CD4-positive, alpha-beta memory T cell (primary cell): Measurements from ENCODE around the gene SLC25A12. TPM values are rescaled to one million over a fixed set of nuclear protein-coding genes. Genes with fewer than 3 reads are reported as not detected.
A peak's percentile ranks its signal among the peaks of the same experiment; 100 is the strongest.
"Not testable (repeated sequence)": the region's sequence is repeated elsewhere in the genome, so short reads cannot be mapped to it uniquely, and the experiment has no call there.

Experiments used
- CTCF ChIA-PET: fragments of 350-600 bp; sonication (Branson Sonifier 250); formaldehyde crosslinking; loops from one replicate; lab custom pipeline; 2021; ENCODE audit warnings: inconsistent platforms; ENCODE audit not compliant: partially characterized antibody; lab: Charles Lee
- POLR2A ChIA-PET: fragments of 350-600 bp; sonication (Branson Sonifier 250); formaldehyde crosslinking; loops from one replicate; lab custom pipeline; 2021; ENCODE audit not compliant: partially characterized antibody; lab: Charles Lee
- DNase-seq, 5 donors: peaks; one replicate each; pipeline versions ENCODE4 v3.0.0 to v3.0.0-alpha.2; 2020 to 2022; ENCODE audit warnings: mixed read lengths in 1 of 5
- H3K27ac ChIP-seq: one replicate; pipeline ENCODE4 v1.7.0; 2013; ENCODE audit warnings: low read depth, low read length
- H3K27me3 ChIP-seq: 2 replicates; pipeline ENCODE4 v1.7.0; 2013; ENCODE audit warnings: mild to moderate bottlenecking, low read length, moderate library complexity; ENCODE audit not compliant: insufficient read depth
- H3K36me3 ChIP-seq: 2 replicates; pipeline ENCODE4 v1.7.0; 2013; ENCODE audit warnings: mild to moderate bottlenecking, low read length, moderate library complexity; ENCODE audit not compliant: insufficient read depth
- H3K4me1 ChIP-seq: 2 replicates; pipeline ENCODE4 v1.7.0; 2013; ENCODE audit warnings: mild to moderate bottlenecking, low read length, moderate library complexity; ENCODE audit not compliant: insufficient read depth
- H3K4me3 ChIP-seq, 2 donors: one replicate each; pipeline ENCODE4 v1.7.0; 2013; ENCODE audit warnings: low read length in 2 of 2, mild to moderate bottlenecking in 1 of 2
- H3K9me3 ChIP-seq, 2 donors: one replicate each; pipeline ENCODE4 v1.7.0; 2013; ENCODE audit warnings: low read length in 2 of 2, control low read depth in 1 of 2; ENCODE audit not compliant: control insufficient read depth in 1 of 2
- H3K27ac Mint-ChIP-seq, 7 donors: one replicate each; pipeline ENCODE4 v1.8.0; 2020 to 2021; ENCODE audit warnings: mixed read lengths in 7 of 7, mild to moderate bottlenecking in 6 of 7, inconsistent platforms in 3 of 7, moderate library complexity in 3 of 7
- H3K27me3 Mint-ChIP-seq, 2 donors: one replicate each; pipeline ENCODE4 v1.8.0; 2020 to 2021; ENCODE audit warnings: mixed read lengths in 2 of 2
- H3K36me3 Mint-ChIP-seq, 2 donors: one replicate each; pipeline ENCODE4 v1.8.0; 2020 to 2021; ENCODE audit warnings: mixed read lengths in 2 of 2, inconsistent platforms in 1 of 2, mild to moderate bottlenecking in 1 of 2
- H3K4me1 Mint-ChIP-seq, 4 donors: one replicate each; pipeline ENCODE4 v1.8.0; 2020 to 2021; ENCODE audit warnings: mixed read lengths in 4 of 4, mild to moderate bottlenecking in 1 of 4
- H3K4me3 Mint-ChIP-seq, 8 donors: one replicate each; pipeline ENCODE4 v1.8.0; 2020 to 2021; ENCODE audit warnings: mixed read lengths in 8 of 8, mild to moderate bottlenecking in 7 of 8, moderate library complexity in 6 of 8, inconsistent platforms in 3 of 8
- H3K9me3 Mint-ChIP-seq, 8 donors: one replicate each; pipeline ENCODE4 v1.8.0; 2020 to 2021; ENCODE audit warnings: mixed read lengths in 8 of 8, mild to moderate bottlenecking in 5 of 8, inconsistent platforms in 3 of 8, moderate library complexity in 1 of 8
- intact Hi-C: fragments of 100-400 bp; cut with micrococcal nuclease; formaldehyde crosslinking; loops from one replicate; pipeline ENCODE4 v1.15.1; 2023
- polyA plus RNA-seq, 2 donors: library from polyadenylated mRNA; unstranded; fragments of 300-500 nt; fragmentation: Illumina TruSeq; gene quantifications; one replicate each; pipeline ENCODE4 v1.2.3, GENCODE V29; 2021
- total RNA-seq, 2 experiments: library from RNA; stranded (reverse); gene quantifications; one replicate each; pipeline ENCODE4 v1.2.3, GENCODE V29; 2021

The SLC25A12 gene
- total and polyA plus RNA-seq, 4 experiments from 2014 or later, result 7.4 to 14.9 (median 14.4) TPM

- Histone ChIP-seq H3K4me1 (no peaks in the 10 kb centered on the region), H3K4me3 (no peak overlapping the region), H3K36me3 (no peaks in the 10 kb centered on the region), H3K9me3 (no peaks in the 10 kb centered on the region), H3K27me3 (no peaks in the 10 kb centered on the region), H3K27ac (no peak overlapping the region)
- intact Hi-C loops, result no loop called here
- POLR2A ChIA-PET, result interaction anchor here (1.4 kb wide), 1 partner anchor 14 kb away, joined by 3 read pairs; no protein-coding TSS in a partner anchor
- no peak for DNase-seq
- CTCF ChIA-PET, result no interaction called here
- no peaks in the 10 kb centered on the region for H3K9me3 Mint-ChIP-seq
- H3K36me3 Mint-ChIP-seq, result no peaks in the 10 kb centered on the region
- no peak overlapping the region for H3K27ac Mint-ChIP-seq
- no peaks in the 10 kb centered on the region for H3K4me1 Mint-ChIP-seq
- H3K27me3 Mint-ChIP-seq, result peaks cover 2 to 3% of the 10 kb centered on the region in 2 donors
- no peak overlapping the region for H3K4me3 Mint-ChIP-seq
Observed at GRCh38 chr2:171909266-171909665, 15.2 kb upstream of the SLC25A12 start.

DNA sequence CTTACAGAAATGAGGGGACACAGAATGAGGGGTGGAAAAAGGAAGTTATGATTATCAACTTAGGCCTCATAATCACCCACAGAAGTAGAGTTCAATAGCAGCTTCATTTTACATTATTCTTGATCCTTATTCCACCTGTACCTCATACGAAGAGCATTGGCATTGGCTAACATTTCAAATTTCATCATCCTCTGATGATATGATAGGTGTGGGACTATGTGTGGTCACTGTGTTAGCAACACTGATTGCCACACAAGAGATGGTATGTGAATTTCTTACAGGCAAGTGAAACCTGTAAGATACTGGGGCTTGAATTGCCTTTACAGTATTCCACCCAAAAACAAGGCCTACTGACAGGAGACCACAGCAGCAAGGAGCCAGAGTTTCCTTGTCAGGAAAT is 14.2 kb upstream of the SLC25A12 start:
- Histone ChIP-seq H3K4me3 (no peak overlapping the region), H3K27me3 (no peaks in the 10 kb centered on the region), H3K9me3 (no peaks in the 10 kb centered on the region), H3K4me1 (no peaks in the 10 kb centered on the region), H3K36me3 (no peaks in the 10 kb centered on the region), H3K27ac (no peak overlapping the region)
- Mint-ChIP-seq H3K36me3 (no peaks in the 10 kb centered on the region), H3K4me3 (no peak overlapping the region), H3K4me1 (no peaks in the 10 kb centered on the region), H3K27me3 (peaks cover 4% of the 10 kb centered on the region in 2 donors), H3K9me3 (no peaks in the 10 kb centered on the region), H3K27ac (no peak overlapping the region)
- ChIA-PET CTCF (no interaction called here), POLR2A (interaction anchor here (1.4 kb wide), 1 partner anchor 15 kb away, joined by 3 read pairs; no protein-coding TSS in a partner anchor)
- intact Hi-C loops, result no loop called here
- DNase-seq, result no peak

- H3K27ac Mint-ChIP-seq, result no peak overlapping the region
- Histone ChIP-seq H3K4me1 (no peaks in the 10 kb centered on the region), H3K27ac (no peak overlapping the region), H3K9me3 (no peaks in the 10 kb centered on the region), H3K27me3 (no peaks in the 10 kb centered on the region), H3K36me3 (no peaks in the 10 kb centered on the region), H3K4me3 (no peak overlapping the region)
- CTCF ChIA-PET, result no interaction called here
- no peaks in the 10 kb centered on the region for H3K36me3 Mint-ChIP-seq
- no peaks in the 10 kb centered on the region for H3K9me3 Mint-ChIP-seq
- POLR2A ChIA-PET, result no interaction called here
- no peak for DNase-seq
- intact Hi-C loops, result no loop called here
- no peak overlapping the region for H3K4me3 Mint-ChIP-seq
- H3K27me3 Mint-ChIP-seq, result peaks cover 4 to 7% of the 10 kb centered on the region in 2 donors
- H3K4me1 Mint-ChIP-seq, result no peaks in the 10 kb centered on the region
Observed at GRCh38 chr2:171902840-171903420, 8.9 kb upstream of the SLC25A12 start.

DNA sequence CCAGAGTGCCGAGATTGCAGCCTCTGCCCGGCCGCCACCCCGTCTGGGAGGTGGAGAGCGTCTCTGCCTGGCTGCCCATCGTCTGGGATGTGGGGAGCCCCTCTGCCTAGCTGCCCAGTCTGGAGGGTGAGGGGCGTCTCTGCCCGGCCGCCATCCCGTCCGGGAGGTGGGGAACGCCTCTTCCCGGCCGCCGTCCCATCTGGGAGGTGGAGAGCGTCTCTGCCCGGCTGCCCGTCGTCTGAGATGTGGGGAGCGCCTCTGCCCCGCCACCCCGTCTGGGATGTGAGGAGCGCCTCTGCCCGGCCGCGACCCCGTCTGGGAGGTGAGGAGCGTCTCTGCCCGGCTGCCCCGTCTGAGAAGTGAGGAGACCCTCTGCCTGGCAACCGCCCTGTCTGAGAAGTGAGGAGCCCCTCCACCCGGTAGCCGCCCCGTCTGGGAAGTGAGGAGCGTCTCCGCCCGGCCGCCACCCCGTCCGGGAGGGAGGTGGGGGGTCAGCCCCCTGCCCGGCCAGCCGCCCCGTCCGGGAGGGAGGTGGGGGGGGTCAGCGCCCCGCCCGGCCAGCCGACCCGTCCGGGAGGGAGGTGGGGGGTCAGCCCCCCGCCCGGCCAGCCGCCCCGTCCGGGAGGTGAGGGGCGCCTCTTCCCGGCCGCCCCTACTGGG is 5.7 kb upstream of the SLC25A12 start:
- H3K27me3 ChIP-seq, H3K4me1 ChIP-seq, CTCF ChIA-PET, H3K9me3 Mint-ChIP-seq, H3K27ac ChIP-seq, H3K27ac Mint-ChIP-seq, H3K4me1 Mint-ChIP-seq, H3K9me3 ChIP-seq, POLR2A ChIA-PET, H3K4me3 Mint-ChIP-seq, intact Hi-C loops, H3K36me3 ChIP-seq, H3K36me3 Mint-ChIP-seq, H3K4me3 ChIP-seq, H3K27me3 Mint-ChIP-seq, DNase-seq: not testable (repeated sequence)

GRCh38 chr2:171895786-171896185 is 1.7 kb upstream of the SLC25A12 start:
- Mint-ChIP-seq H3K9me3 (no peaks in the 10 kb centered on the region), H3K4me1 (peaks cover 20 to 31% (median 24%) of the 10 kb centered on the region in 4 donors), H3K27me3 (peaks cover 0 to 2% of the 10 kb centered on the region in 2 donors), H3K27ac (no peak overlapping the region), H3K36me3 (peaks cover 8 to 10% of the 10 kb centered on the region in 2 donors), H3K4me3 (peak overlapping the region in 5 of 8 donors; percentile 31 to 98 (median 62))
- ChIA-PET POLR2A (interaction anchor here (0.6 kb wide), 1 partner anchor 27 kb away, joined by 3 read pairs; the partner anchor contains the start of gene HAT1), CTCF (no interaction called here)
- H3K27ac ChIP-seq, result no peak overlapping the region
- no peak for DNase-seq
- peaks cover 29% of the 10 kb centered on the region for H3K4me1 ChIP-seq
- H3K27me3 ChIP-seq, result no peaks in the 10 kb centered on the region
- H3K36me3 ChIP-seq, result no peaks in the 10 kb centered on the region
- no peaks in the 10 kb centered on the region for H3K9me3 ChIP-seq
- intact Hi-C loops, result no loop called here
- H3K4me3 ChIP-seq, result no peak overlapping the region

GRCh38 chr2:171894612-171894947 is 536 bp upstream of the SLC25A12 start:
- intact Hi-C loops, result loop anchor here (1.0 kb wide), 3 partner anchors 28 to 661 kb away; partner anchors contain the start of genes HAT1 and METAP1D
- Histone ChIP-seq H3K4me3 (peak overlapping the region; percentile 74 to 87), H3K27me3 (no peaks in the 10 kb centered on the region), H3K4me1 (peaks cover 32% of the 10 kb centered on the region), H3K9me3 (no peaks in the 10 kb centered on the region), H3K27ac (peak overlapping the region; percentile 66), H3K36me3 (no peaks in the 10 kb centered on the region)
- H3K4me3 Mint-ChIP-seq, result peak overlapping the region; percentile 82 to 99 (median 95)
- CTCF ChIA-PET, result interaction anchor here (0.8 to 1.5 kb wide), 3 partner anchors 19 to 28 kb away, joined by 3 to 5 read pairs (median 3); partner anchors contain the start of gene HAT1
- DNase-seq, result peak in 1 of 5 donors; percentile 0
- no peaks in the 10 kb centered on the region for H3K9me3 Mint-ChIP-seq
- peaks cover 24 to 42% (median 27%) of the 10 kb centered on the region in 4 donors for H3K4me1 Mint-ChIP-seq
- POLR2A ChIA-PET, result interaction anchor here (1.0 to 2.7 kb wide), 5 partner anchors 11 to 966 kb away, joined by 3 to 33 read pairs (median 4); partner anchors contain the start of genes GORASP2 and HAT1
- peaks cover 10 to 13% of the 10 kb centered on the region in 2 donors for H3K36me3 Mint-ChIP-seq
- H3K27me3 Mint-ChIP-seq, result peaks cover 0 to 2% of the 10 kb centered on the region in 2 donors
- H3K27ac Mint-ChIP-seq, result peak overlapping the region; percentile 77 to 95 (median 88)

- Histone ChIP-seq H3K27ac (peak overlapping the region; percentile 66), H3K4me1 (peaks cover 36% of the 10 kb centered on the region), H3K4me3 (peak overlapping the region; percentile 74 to 87), H3K36me3 (no peaks in the 10 kb centered on the region), H3K27me3 (no peaks in the 10 kb centered on the region), H3K9me3 (no peaks in the 10 kb centered on the region)
- intact Hi-C loops, result no loop called here
- ChIA-PET CTCF (interaction anchor here (1.1 to 1.5 kb wide), 3 partner anchors 20 to 568 kb away, joined by 3 to 5 read pairs (median 3); partner anchors contain the start of gene HAT1), POLR2A (interaction anchor here (1.3 to 2.7 kb wide), 4 partner anchors 10 to 965 kb away, joined by 3 to 33 read pairs (median 4); partner anchors contain the start of genes GORASP2, HAT1 and PDK1)
- Mint-ChIP-seq H3K27me3 (peaks cover 0 to 2% of the 10 kb centered on the region in 2 donors), H3K36me3 (peaks cover 10 to 18% of the 10 kb centered on the region in 2 donors), H3K27ac (peak overlapping the region; percentile 38 to 97 (median 92)), H3K9me3 (no peaks in the 10 kb centered on the region), H3K4me3 (peak overlapping the region; percentile 93 to 99 (median 98)), H3K4me1 (peaks cover 29 to 48% (median 31%) of the 10 kb centered on the region in 4 donors)
- no peak for DNase-seq
Observed at GRCh38 chr2:171893196-171893823, 734 bp downstream of the SLC25A12 start.
